HepG2 (cell line): ENCODE data around the gene TMUB1. TPM values are rescaled to one million over a fixed set of nuclear protein-coding genes. Genes with fewer than 3 reads are reported as not detected.
A peak's percentile ranks its signal among the peaks of the same experiment; 100 is the strongest.

Experiments used
- AHR ChIP-seq: IDR thresholded peaks from 2 replicates; pipeline ENCODE4 v1.6.1; 2018; ENCODE audit warnings: missing genetic modification reagents, missing compliant biosample characterization
- KDM5B ChIP-seq: sonication (generic); formaldehyde crosslinking; IDR thresholded peaks from 2 replicates; pipeline ENCODE4 v1.4.0; 2020; ENCODE audit warnings: missing genetic modification reagents, mild to moderate bottlenecking, borderline replicate concordance
- NFKBIZ ChIP-seq: IDR thresholded peaks from 2 replicates; pipeline ENCODE4 v1.6.1; 2018; ENCODE audit warnings: missing genetic modification reagents, missing compliant biosample characterization
- NKX3-1 ChIP-seq: sonication (generic); formaldehyde crosslinking; IDR thresholded peaks from 2 replicates; pipeline ENCODE4 v1.5.0; 2020; ENCODE audit warnings: missing genetic modification reagents
- PATZ1 ChIP-seq: sonication (generic); formaldehyde crosslinking; IDR thresholded peaks from 2 replicates; pipeline ENCODE4 v1.4.0; 2020; ENCODE audit warnings: missing genetic modification reagents
- POLR2A ChIP-seq, 2 experiments: IDR thresholded peaks; 2 replicates each; pipeline ENCODE4 v1.6.1; 2011; ENCODE audit warnings: low read depth in 2 of 2, low read length in 2 of 2, mild to moderate bottlenecking in 1 of 2, moderate library complexity in 1 of 2; ENCODE audit not compliant: insufficient read depth in 1 of 2
- RFX3 ChIP-seq: IDR thresholded peaks from 2 replicates; pipeline ENCODE4 v1.6.1; 2016; ENCODE audit warnings: missing biosample characterization, missing genetic modification reagents
- STAG1 ChIP-seq: sonication (generic); formaldehyde crosslinking; IDR thresholded peaks from 2 replicates; pipeline ENCODE4 v1.4.0; 2020; ENCODE audit warnings: missing genetic modification reagents
- STAT5B ChIP-seq: sonication (generic); formaldehyde crosslinking; IDR thresholded peaks from 2 replicates; pipeline ENCODE4 v1.4.0; 2020; ENCODE audit warnings: missing genetic modification reagents
- THAP11 ChIP-seq: IDR thresholded peaks from 2 replicates; pipeline ENCODE4 v1.6.1; 2016; ENCODE audit warnings: missing biosample characterization, missing genetic modification reagents
- TMF1 ChIP-seq: sonication (generic); formaldehyde crosslinking; IDR thresholded peaks from 2 replicates; pipeline ENCODE4 v1.8.1; 2022; ENCODE audit warnings: low read depth, missing genetic modification reagents
- ZBTB1 ChIP-seq: sonication (generic); formaldehyde crosslinking; IDR thresholded peaks from 2 replicates; pipeline ENCODE4 v1.4.0; 2020; ENCODE audit warnings: missing genetic modification reagents, borderline replicate concordance
- ZMYM4 ChIP-seq: sonication (generic); formaldehyde crosslinking; IDR thresholded peaks from 2 replicates; pipeline ENCODE4 v1.8.1; 2023; ENCODE audit warnings: mild to moderate bottlenecking, missing genetic modification reagents
- ZNF230 ChIP-seq: sonication (generic); formaldehyde crosslinking; IDR thresholded peaks from 2 replicates; pipeline ENCODE4 v1.4.0; 2020; ENCODE audit warnings: mild to moderate bottlenecking, missing genetic modification reagents
- ZNF30 ChIP-seq: sonication (generic); formaldehyde crosslinking; IDR thresholded peaks from 2 replicates; pipeline ENCODE4 v1.5.0; 2020; ENCODE audit warnings: mild to moderate bottlenecking, missing genetic modification reagents
- ZNF382 ChIP-seq: sonication (generic); formaldehyde crosslinking; IDR thresholded peaks from 2 replicates; pipeline ENCODE4 v1.5.0; 2020; ENCODE audit warnings: missing genetic modification reagents, mild to moderate bottlenecking, borderline replicate concordance
- ZNF546 ChIP-seq: sonication (generic); formaldehyde crosslinking; conservative IDR thresholded peaks from 2 replicates; pipeline ENCODE4 v1.8.1; 2023; ENCODE audit warnings: mild to moderate bottlenecking, missing genetic modification reagents
- ZNF598 ChIP-seq: sonication (generic); formaldehyde crosslinking; IDR thresholded peaks from 2 replicates; pipeline ENCODE4 v1.5.1; 2020; ENCODE audit warnings: mild to moderate bottlenecking, missing genetic modification reagents, borderline replicate concordance
- ZNF772 ChIP-seq: sonication (generic); formaldehyde crosslinking; IDR thresholded peaks from 2 replicates; pipeline ENCODE4 v1.5.0; 2020; ENCODE audit warnings: mild to moderate bottlenecking, missing genetic modification reagents
- polyA plus RNA-seq, 8 experiments: library from polyadenylated mRNA; depleted of rRNA in 3 of 8; stranded (reverse) in 7 of 8; unstranded in 1 of 8; fragments of >200 nt; fragmentation: Illumina TruSeq in 4 of 8; extraction: Trizol in 4 of 8; gene quantifications; 2 replicates each; pipeline versions ENCODE4 v1.2.1 to v1.2.3, GENCODE V29; 2011 to 2016; ENCODE audit warnings: low read depth in 4 of 8, missing spikeins in 1 of 8, mixed read lengths in 1 of 8; ENCODE audit not compliant: insufficient read depth in 1 of 8
- total RNA-seq, 5 experiments: library from RNA; depleted of rRNA; stranded (reverse); fragments of >200 nt; fragmentation: Illumina TruSeq; extraction: Trizol; gene quantifications; 2 replicates each; pipeline ENCODE4 v1.2.3, GENCODE V29; 2016; ENCODE audit warnings: low read depth in 1 of 5
- TF ChIP-seq, protein P1 (sequence below): sonication (generic); formaldehyde crosslinking; IDR thresholded peaks from 2 replicates; pipeline ENCODE4 v1.4.0; 2020; ENCODE audit warnings: missing genetic modification reagents
- TF ChIP-seq, protein P2 (sequence below): sonication (generic); formaldehyde crosslinking; IDR thresholded peaks from 2 replicates; pipeline ENCODE4 v1.4.0; 2020; ENCODE audit warnings: missing genetic modification reagents, borderline replicate concordance
- TF ChIP-seq, protein P3 (sequence below): sonication (generic); formaldehyde crosslinking; IDR thresholded peaks from 2 replicates; pipeline ENCODE4 v1.8.0; 2022; ENCODE audit warnings: missing genetic modification reagents, mild to moderate bottlenecking, borderline replicate concordance

TMUB1 gene
- total and polyA plus RNA-seq, 2 of the 13 experiments (the other 11 are each of a cell fraction or from before 2014, with no cell fraction given) = 44.8 to 51.6 TPM

- TF ChIP-seq PATZ1 (CRISPR knock-in tag) = no peak; the same call in none of the 2 replicates
- no peak for TF ChIP-seq TMF1 (CRISPR knock-in tag)
- TF ChIP-seq POLR2A (IDR thresholded peaks at IDR 0.05; ENCODE audit: insufficient read depth in 1 of 2, low read depth in 2 of 2, low read length in 2 of 2) = peak in 1 of 2 experiments; percentile 81; a peak in 2 of 4 replicates
- TF ChIP-seq, protein P1, sequence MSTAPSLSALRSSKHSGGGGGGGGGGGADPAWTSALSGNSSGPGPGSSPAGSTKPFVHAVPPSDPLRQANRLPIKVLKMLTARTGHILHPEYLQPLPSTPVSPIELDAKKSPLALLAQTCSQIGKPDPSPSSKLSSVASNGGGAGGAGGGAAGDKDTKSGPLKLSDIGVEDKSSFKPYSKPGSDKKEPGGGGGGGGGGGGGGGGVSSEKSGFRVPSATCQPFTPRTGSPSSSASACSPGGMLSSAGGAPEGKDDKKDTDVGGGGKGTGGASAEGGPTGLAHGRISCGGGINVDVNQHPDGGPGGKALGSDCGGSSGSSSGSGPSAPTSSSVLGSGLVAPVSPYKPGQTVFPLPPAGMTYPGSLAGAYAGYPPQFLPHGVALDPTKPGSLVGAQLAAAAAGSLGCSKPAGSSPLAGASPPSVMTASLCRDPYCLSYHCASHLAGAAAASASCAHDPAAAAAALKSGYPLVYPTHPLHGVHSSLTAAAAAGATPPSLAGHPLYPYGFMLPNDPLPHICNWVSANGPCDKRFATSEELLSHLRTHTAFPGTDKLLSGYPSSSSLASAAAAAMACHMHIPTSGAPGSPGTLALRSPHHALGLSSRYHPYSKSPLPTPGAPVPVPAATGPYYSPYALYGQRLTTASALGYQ = no peak
- TF ChIP-seq, protein P2, sequence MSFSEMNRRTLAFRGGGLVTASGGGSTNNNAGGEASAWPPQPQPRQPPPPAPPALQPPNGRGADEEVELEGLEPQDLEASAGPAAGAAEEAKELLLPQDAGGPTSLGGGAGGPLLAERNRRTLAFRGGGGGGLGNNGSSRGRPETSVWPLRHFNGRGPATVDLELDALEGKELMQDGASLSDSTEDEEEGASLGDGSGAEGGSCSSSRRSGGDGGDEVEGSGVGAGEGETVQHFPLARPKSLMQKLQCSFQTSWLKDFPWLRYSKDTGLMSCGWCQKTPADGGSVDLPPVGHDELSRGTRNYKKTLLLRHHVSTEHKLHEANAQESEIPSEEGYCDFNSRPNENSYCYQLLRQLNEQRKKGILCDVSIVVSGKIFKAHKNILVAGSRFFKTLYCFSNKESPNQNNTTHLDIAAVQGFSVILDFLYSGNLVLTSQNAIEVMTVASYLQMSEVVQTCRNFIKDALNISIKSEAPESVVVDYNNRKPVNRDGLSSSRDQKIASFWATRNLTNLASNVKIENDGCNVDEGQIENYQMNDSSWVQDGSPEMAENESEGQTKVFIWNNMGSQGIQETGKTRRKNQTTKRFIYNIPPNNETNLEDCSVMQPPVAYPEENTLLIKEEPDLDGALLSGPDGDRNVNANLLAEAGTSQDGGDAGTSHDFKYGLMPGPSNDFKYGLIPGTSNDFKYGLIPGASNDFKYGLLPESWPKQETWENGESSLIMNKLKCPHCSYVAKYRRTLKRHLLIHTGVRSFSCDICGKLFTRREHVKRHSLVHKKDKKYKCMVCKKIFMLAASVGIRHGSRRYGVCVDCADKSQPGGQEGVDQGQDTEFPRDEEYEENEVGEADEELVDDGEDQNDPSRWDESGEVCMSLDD (CRISPR knock-in tag) = no peak
- 0 out of 2 replicates have a peak, but pooled peaks have one; percentile 37 for TF ChIP-seq NFKBIZ (CRISPR knock-in tag)
- no peak for TF ChIP-seq ZNF382
- TF ChIP-seq STAT5B (CRISPR knock-in tag) = no peak
- TF ChIP-seq STAG1 (CRISPR knock-in tag) = no peak
- TF ChIP-seq KDM5B = 0 out of 2 replicates have a peak, but pooled peaks have one; percentile 5
- TF ChIP-seq AHR = no peak
- peak; percentile 84 for TF ChIP-seq THAP11
- TF ChIP-seq, protein P3, sequence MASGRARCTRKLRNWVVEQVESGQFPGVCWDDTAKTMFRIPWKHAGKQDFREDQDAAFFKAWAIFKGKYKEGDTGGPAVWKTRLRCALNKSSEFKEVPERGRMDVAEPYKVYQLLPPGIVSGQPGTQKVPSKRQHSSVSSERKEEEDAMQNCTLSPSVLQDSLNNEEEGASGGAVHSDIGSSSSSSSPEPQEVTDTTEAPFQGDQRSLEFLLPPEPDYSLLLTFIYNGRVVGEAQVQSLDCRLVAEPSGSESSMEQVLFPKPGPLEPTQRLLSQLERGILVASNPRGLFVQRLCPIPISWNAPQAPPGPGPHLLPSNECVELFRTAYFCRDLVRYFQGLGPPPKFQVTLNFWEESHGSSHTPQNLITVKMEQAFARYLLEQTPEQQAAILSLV = peak; percentile 62; the same call in 1 of the 2 replicates
- TF ChIP-seq NKX3-1 (CRISPR knock-in tag) = no peak
- TF ChIP-seq ZBTB1 (CRISPR knock-in tag) = no peak
- TF ChIP-seq ZNF30 = no peak
- no peak for TF ChIP-seq ZNF546 (CRISPR knock-in tag)
- no peak for TF ChIP-seq ZNF598 (CRISPR knock-in tag)
- TF ChIP-seq ZNF772 (CRISPR knock-in tag) = no peak; the same call in 1 of the 2 replicates
- no peak for TF ChIP-seq RFX3 (CRISPR knock-in tag)
- peak; percentile 73 for TF ChIP-seq ZNF230
- TF ChIP-seq ZMYM4 (CRISPR knock-in tag) = peak; percentile 56; the same call in 1 of the 2 replicates
Observed at GRCh38 chr7:151062399-151063211, 20.7 kb downstream of the TMUB1 start (continued).
